ENCODE data around the gene SMIM5. TPM values are rescaled to one million over a fixed set of nuclear protein-coding genes. Genes with fewer than 3 reads are reported as not detected.

SMIM5 gene
- total and polyA plus RNA-seq, 9 of the 15 experiments (the other 6 are each of a cell fraction or from before 2014, with no cell fraction given), result 0.08 TPM; not detected in 8

DNA sequence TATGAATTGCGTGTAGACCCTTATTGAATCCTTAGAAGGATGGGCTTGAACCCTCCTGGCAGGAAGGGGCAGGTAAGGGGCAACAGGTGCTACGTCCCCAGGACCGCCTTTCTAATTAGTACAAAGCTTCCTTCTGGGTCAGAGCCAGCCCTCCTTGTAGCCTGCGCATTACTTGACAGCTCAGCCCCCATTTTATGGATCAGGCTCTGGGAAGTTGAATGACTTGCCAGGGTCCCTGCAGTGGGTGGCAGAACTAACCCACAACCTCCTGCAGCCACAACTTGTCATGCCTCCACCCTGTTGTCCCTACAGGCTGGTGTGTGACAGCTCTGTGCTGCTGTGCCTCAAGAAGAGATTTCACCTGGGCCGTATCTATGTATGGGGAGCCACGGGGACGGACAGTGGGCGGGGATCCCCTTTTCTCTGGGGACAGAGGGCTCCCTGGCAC is 42.9 kb upstream of the SMIM5 start:
- no peak overlapping the region for H3K27ac ChIP-seq (ENCODE audit: extremely low read depth, low read depth, low read length)

More for the DNA sequence above, 42.9 kb upstream of the SMIM5 start:
- WGBS (ENCODE audit: insufficient coverage, low coverage, missing lambda C conversion rate), result 54% methylated on average over 8 of the region's 8 CpGs
- ATAC-seq (no peak), DNase-seq (ENCODE audit: extremely low read depth in 1 of 4, low spot score in 3 of 4) (no peak), FAIRE-seq (no peak)
- ChIA-PET CTCF (ENCODE audit: low intra/inter-chr PET ratio) (no interaction called here), POLR2A (interaction anchor here (0.7 to 1.1 kb wide), 4 partner anchors 11 to 163 kb away, joined by 3 to 6 read pairs (median 3); no protein-coding TSS in a partner anchor)
- Histone ChIP-seq H3K4me2 (ENCODE audit: insufficient read depth, low read length) (no peak overlapping the region), H3K79me2 (ENCODE audit: control insufficient read depth, insufficient read depth, low read length) (no peaks in the 10 kb centered on the region), H3K4me1 (replicated peaks in 1 of 2; ENCODE audit: control insufficient read depth in 2 of 2, insufficient read depth in 2 of 2, low read length in 2 of 2) (peaks cover 6 to 44% of the 10 kb centered on the region in 2 experiments; a peak in 3 of 5 replicates), H4K20me1 (replicated peaks; ENCODE audit: control insufficient read depth, insufficient read depth, low read length) (no peaks in the 10 kb centered on the region), H3K27me3 (ENCODE audit: control insufficient read depth in 2 of 2, insufficient read depth in 2 of 2, low read length in 2 of 2) (peaks cover 0 to 9% of the 10 kb centered on the region in 2 experiments; a peak in 3 of 5 replicates), H3K9me3 (replicated peaks; ENCODE audit: control insufficient read depth, insufficient read depth, low read depth, low read length) (no peaks in the 10 kb centered on the region), H3K4me3 (no peak overlapping the region), H3K36me3 (ENCODE audit: control insufficient read depth, insufficient read depth, low read length) (no peaks in the 10 kb centered on the region), H2AFZ (ENCODE audit: low read depth, low read length) (no peak overlapping the region), H3K9ac (ENCODE audit: insufficient read depth in 1 of 2, low read depth in 2 of 2, low read length in 2 of 2) (0 out of 4 replicates have a peak overlapping the region, but pooled peaks of 1 of the 2 experiments have one; percentile 38), H3K9me1 (ENCODE audit: control insufficient read depth, insufficient read depth, low read length) (no peaks in the 10 kb centered on the region)
- TF ChIP-seq EWSR1 (IDR thresholded peaks at IDR 0.05; ENCODE audit: borderline replicate concordance, low read depth, partially characterized antibody) (no peak), KLF16 (IDR thresholded peaks at IDR 0.05) (no peak), DPF2 (IDR thresholded peaks at IDR 0.05) (no peak), SRSF7 (optimal IDR thresholded peaks at IDR 0.05; ENCODE audit: low read depth, low read length) (no peak), ELF4 (CRISPR knock-in tag; IDR thresholded peaks at IDR 0.05) (no peak), ZNF143 (CRISPR knock-in tag; IDR thresholded peaks at IDR 0.05) (no peak), ZNF408 (CRISPR knock-in tag; IDR thresholded peaks at IDR 0.05; ENCODE audit: low read depth) (no peak), ZNF586 (CRISPR knock-in tag; conservative IDR thresholded peaks at IDR 0.05) (no peak), SREBF1 (IDR thresholded peaks at IDR 0.05; ENCODE audit: borderline replicate concordance, low read depth, low read length) (no peak), ETV1 (tag; conservative IDR thresholded peaks at IDR 0.05; ENCODE audit: low read depth) (no peak), MAFG (tag; conservative IDR thresholded peaks at IDR 0.05) (no peak), ZNF764 (CRISPR knock-in tag; IDR thresholded peaks at IDR 0.05; ENCODE audit: low read depth) (no peak), ATF2 (CRISPR knock-in tag; IDR thresholded peaks at IDR 0.05) (no peak), MAFF (IDR thresholded peaks at IDR 0.05; ENCODE audit: low read length) (no peak)
- no TSS peak for BruUV-seq (replicated peaks)
- intact Hi-C loops (cut with micrococcal nuclease), result no loop called here
- in situ Hi-C loops (cut with MboI), result no loop called here
